Stomach (tissue), 19 donors: Measurements from ENCODE around the gene NDUFA3. TPM values are rescaled to one million over a fixed set of nuclear protein-coding genes. Genes with fewer than 3 reads are reported as not detected.

ENCODE experiments used
- DNase-seq, 2 donors: peaks; one replicate each; pipeline versions ENCODE4 v3.0.0 to v3.0.0-alpha.2; 2013 to 2019
- H3K27ac ChIP-seq, 5 donors: fragments of 200-600 bp in 4 of 5; sonication (generic) in 4 of 5; one replicate each; pipeline ENCODE4 v1.5.1; 2013 to 2019; ENCODE audit warnings: mild to moderate bottlenecking in 1 of 5, moderate library complexity in 1 of 5
- H3K27me3 ChIP-seq, 3 donors: fragments of 200-600 bp; sonication (generic); one replicate each; pipeline ENCODE4 v1.5.1; 2017 to 2019; ENCODE audit warnings: mixed run types in 1 of 3
- H3K36me3 ChIP-seq, 4 donors: fragments of 200-600 bp; sonication (generic); 1 replicate in 3 of 4; 2 replicates in 1 of 4; pipeline ENCODE4 v1.5.1; 2016 to 2019
- H3K4me1 ChIP-seq, 4 donors: fragments of 200-600 bp; sonication (generic); one replicate each; pipeline ENCODE4 v1.5.1; 2016 to 2019
- H3K4me3 ChIP-seq, 4 donors: fragments of 200-600 bp; sonication (generic) in 3 of 4; one replicate each; pipeline ENCODE4 v1.5.1; 2016 to 2019; ENCODE audit warnings: mild to moderate bottlenecking in 1 of 4
- H3K9me3 ChIP-seq, 4 donors: fragments of 200-600 bp; sonication (generic); one replicate each; pipeline ENCODE4 v1.5.1; 2016 to 2019
- CTCF ChIP-seq, 7 experiments: fragments of 450-650 bp in 4 of 7; fragments of 200-600 bp in 3 of 7; sonication (generic) in 3 of 7; IDR thresholded peaks; one replicate each; pipeline ENCODE4 v1.5.1; 2016 to 2019; ENCODE audit warnings: antibody characterized with exemption in 7 of 7, control low read depth in 2 of 7, mild to moderate bottlenecking in 1 of 7
- EP300 ChIP-seq: sonication (generic); formaldehyde crosslinking; IDR thresholded peaks from one replicate; pipeline ENCODE4 v1.6.1; 2017; ENCODE audit warnings: antibody characterized with exemption
- POLR2A ChIP-seq, 4 donors: fragments of 450-650 bp; IDR thresholded peaks; one replicate each; pipeline ENCODE4 v1.6.1; 2016; ENCODE audit warnings: antibody characterized with exemption in 4 of 4, control low read depth in 2 of 4, mild to moderate bottlenecking in 1 of 4, moderate library complexity in 1 of 4
- POLR2AphosphoS5 ChIP-seq, 3 donors: sonication (generic); formaldehyde crosslinking; IDR thresholded peaks; one replicate each; pipeline ENCODE4 v1.6.1; 2016; ENCODE audit warnings: antibody characterized with exemption in 3 of 3
- WGBS, 5 donors: extraction: QIAGEN DNeasy Blood & Tissue Kit in 3 of 5; methylation state at CpG; one replicate each; pipeline versions ENCODE4 v1.1.5 to v1.1.7; 2013 to 2018; 5-methylcytosine and 5-hydroxymethylcytosine counted together
- intact Hi-C: fragments of 100-400 bp; cut with DNase I; formaldehyde crosslinking; loops from one replicate; pipeline ENCODE4 v1.15.1; 2023; ENCODE audit warnings: low total_unique reads
- long read RNA-seq, 10 donors: transcript quantifications; one replicate each; lab custom pipeline, GENCODE V29; 2026
- polyA plus RNA-seq, 3 donors: library from polyadenylated mRNA; stranded (reverse); fragments of 200-250 nt; gene quantifications; one replicate each; pipeline ENCODE4 v1.2.3, GENCODE V29; 2013
- total RNA-seq, 5 donors: library from RNA; depleted of rRNA; stranded (reverse); fragments of >200 nt; gene quantifications; one replicate each; pipeline versions ENCODE4 v1.1.0 to v1.2.3, GENCODE V29; 2014 to 2016
- donor health status: healthy with polysubstance abuse.
- donor health status: Bipolar disorder and iron deficiency.
- donor health status: healthy.

Gene NDUFA3
- 100 to 1,000 TPM in 1 of 5 donors, 10 to 100 TPM in 1, 1 to 10 TPM in 2, not detected in 1; 7.0 to 401 (median 16.2) TPM for total RNA-seq
- polyA plus RNA-seq = 100 to 1,000 TPM; 253 to 356 (median 281) TPM
- long read RNA-seq, donor 1, transcript NDUFA3-213 (3 exons, 541 nt) = minor isoform, 8 of 39 reads
- long read RNA-seq, donor 1, transcript NDUFA3-214 (4 exons, 963 nt) = major isoform, 27 of 39 reads
- long read RNA-seq, donor 1, partial matches to known transcripts = 0 of 39 reads
- long read RNA-seq, donor 1, other reads (novel, unspliced or antisense) = 0 of 39 reads
- long read RNA-seq, donor 2, transcript NDUFA3-214 (4 exons, 963 nt) = major isoform, 38 of 44 reads
- long read RNA-seq, donor 2, transcript NDUFA3-213 (3 exons, 541 nt) = minor isoform, 6 of 44 reads
- long read RNA-seq, donor 2, partial matches to known transcripts = 0 of 44 reads
- long read RNA-seq, donor 2, other reads (novel, unspliced or antisense) = 0 of 44 reads
- long read RNA-seq, donor 3, transcript NDUFA3-213 (3 exons, 541 nt) = minor isoform, 10 of 62 reads
- long read RNA-seq, donor 3, transcript NDUFA3-214 (4 exons, 963 nt) = major isoform, 48 of 62 reads
- long read RNA-seq, donor 3, partial matches to known transcripts = 0 of 62 reads
- long read RNA-seq, donor 3, other reads (novel, unspliced or antisense) = 0 of 62 reads
- long read RNA-seq, donor 4, transcript NDUFA3-214 (4 exons, 963 nt) = major isoform, 10 of 13 reads
- long read RNA-seq, donor 4, partial matches to known transcripts = 0 of 13 reads
- long read RNA-seq, donor 4, other reads (novel, unspliced or antisense) = 0 of 13 reads
- long read RNA-seq, donor 5, transcript NDUFA3-213 (3 exons, 541 nt) = minor isoform, 13 of 133 reads
- long read RNA-seq, donor 5, transcript NDUFA3-214 (4 exons, 963 nt) = major isoform, 97 of 133 reads
- long read RNA-seq, donor 5, partial matches to known transcripts = 7 of 133 reads
- long read RNA-seq, donor 5, other reads (novel, unspliced or antisense) = 12 of 133 reads
- long read RNA-seq, donor 6, transcript NDUFA3-213 (3 exons, 541 nt) = minor isoform, 29 of 208 reads
- long read RNA-seq, donor 6, transcript NDUFA3-214 (4 exons, 963 nt) = major isoform, 114 of 208 reads
- long read RNA-seq, donor 6, partial matches to known transcripts = 21 of 208 reads
- long read RNA-seq, donor 6, other reads (novel, unspliced or antisense) = 39 of 208 reads
- long read RNA-seq, donor 7, transcript NDUFA3-213 (3 exons, 541 nt) = minor isoform, 20 of 183 reads
- long read RNA-seq, donor 7, transcript NDUFA3-202 (5 exons, 435 nt) = minor isoform, 9 of 183 reads
- long read RNA-seq, donor 7, transcript NDUFA3-214 (4 exons, 963 nt) = major isoform, 129 of 183 reads
- long read RNA-seq, donor 7, partial matches to known transcripts = 13 of 183 reads
- long read RNA-seq, donor 7, other reads (novel, unspliced or antisense) = 9 of 183 reads
- long read RNA-seq, donor 8, transcript NDUFA3-213 (3 exons, 541 nt) = minor isoform, 21 of 132 reads
- long read RNA-seq, donor 8, transcript NDUFA3-214 (4 exons, 963 nt) = major isoform, 90 of 132 reads
- long read RNA-seq, donor 8, partial matches to known transcripts = 5 of 132 reads
- long read RNA-seq, donor 8, other reads (novel, unspliced or antisense) = 11 of 132 reads
- long read RNA-seq, donor 9, transcript NDUFA3-213 (3 exons, 541 nt) = minor isoform, 19 of 129 reads
- long read RNA-seq, donor 9, transcript NDUFA3-214 (4 exons, 963 nt) = major isoform, 99 of 129 reads
- long read RNA-seq, donor 9, transcript NDUFA3-202 (5 exons, 435 nt) = minor isoform, 7 of 129 reads
- long read RNA-seq, donor 9, partial matches to known transcripts = 0 of 129 reads
- long read RNA-seq, donor 9, other reads (novel, unspliced or antisense) = 0 of 129 reads
- long read RNA-seq, donor 10, transcript NDUFA3-213 (3 exons, 541 nt) = minor isoform, 8 of 41 reads
- long read RNA-seq, donor 10, transcript NDUFA3-202 (5 exons, 435 nt) = minor isoform, 5 of 41 reads
- long read RNA-seq, donor 10, transcript NDUFA3-214 (4 exons, 963 nt) = major isoform, 27 of 41 reads
- long read RNA-seq, donor 10, partial matches to known transcripts = 0 of 41 reads
- long read RNA-seq, donor 10, other reads (novel, unspliced or antisense) = 0 of 41 reads

DNA sequence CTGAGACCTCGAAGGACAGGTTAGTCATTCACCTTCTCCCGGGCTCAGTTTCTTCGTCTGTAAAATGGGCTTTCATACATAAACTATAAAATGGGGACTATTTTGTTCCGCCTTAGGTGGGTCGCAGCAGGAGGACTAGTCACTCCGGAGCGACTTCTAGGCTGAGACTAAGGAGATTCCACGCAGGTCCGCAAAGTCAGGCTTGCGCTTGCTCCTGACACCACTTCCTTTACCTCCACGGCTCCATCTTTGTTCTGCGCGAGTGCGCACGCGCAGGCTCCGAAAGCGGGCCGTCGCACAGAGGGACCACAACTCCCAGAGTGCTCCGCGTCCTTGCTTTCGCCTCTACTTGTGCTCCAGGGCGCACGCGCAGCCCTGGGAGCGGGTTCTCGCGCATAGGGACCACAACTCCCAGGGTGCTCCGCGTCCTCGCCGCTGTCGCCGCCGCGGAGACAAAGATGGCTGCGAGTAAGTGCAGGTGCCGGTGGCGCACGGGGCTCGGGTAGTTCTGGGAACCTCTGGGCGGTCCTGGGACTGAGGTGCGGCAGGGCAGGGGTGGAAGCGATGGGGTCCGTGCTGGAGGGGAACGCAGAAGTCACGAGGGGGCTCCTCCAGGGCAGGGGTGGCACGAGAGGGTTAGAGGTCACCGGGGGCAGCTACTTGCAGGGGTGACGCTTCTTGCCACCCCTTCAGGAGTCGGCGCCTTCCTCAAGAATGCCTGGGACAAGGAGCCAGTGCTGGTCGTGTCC is at the start of gene NDUFA3:
NDUFA3 (plus strand) TSS at position 435 of the 749 bp plus-strand sequence; CDS start at position 459, 24 bp downstream.
- Histone ChIP-seq H3K9me3 (no peaks in the 10 kb centered on the region), H3K36me3 (peaks cover 19 to 31% (median 27%) of the 10 kb centered on the region in 4 donors), H3K27me3 (no peaks in the 10 kb centered on the region), H3K4me3 (peak within 1 kb of the TSS; percentile 91 to 100 (median 95)), H3K27ac (peak within 1 kb of the TSS; percentile 72 to 88 (median 84)), H3K4me1 (peaks cover 15 to 30% (median 22%) of the 10 kb centered on the region in 4 donors)
- intact Hi-C loops = no loop called here
- peak; percentile 98 to 100 for DNase-seq
- WGBS, 5 donors = 3 to 5% (median 3%) methylated on average over 29 to 54 of the region's 54 CpGs
- TF ChIP-seq EP300 (no peak), POLR2A (IDR thresholded peaks at IDR 0.05) (peak in 1 of 4 donors; percentile 29), CTCF (IDR thresholded peaks at IDR 0.05) (peak in 1 of 7 experiments; percentile 26), POLR2AphosphoS5 (IDR thresholded peaks at IDR 0.05) (peak; percentile 76 to 96 (median 96))

DNA sequence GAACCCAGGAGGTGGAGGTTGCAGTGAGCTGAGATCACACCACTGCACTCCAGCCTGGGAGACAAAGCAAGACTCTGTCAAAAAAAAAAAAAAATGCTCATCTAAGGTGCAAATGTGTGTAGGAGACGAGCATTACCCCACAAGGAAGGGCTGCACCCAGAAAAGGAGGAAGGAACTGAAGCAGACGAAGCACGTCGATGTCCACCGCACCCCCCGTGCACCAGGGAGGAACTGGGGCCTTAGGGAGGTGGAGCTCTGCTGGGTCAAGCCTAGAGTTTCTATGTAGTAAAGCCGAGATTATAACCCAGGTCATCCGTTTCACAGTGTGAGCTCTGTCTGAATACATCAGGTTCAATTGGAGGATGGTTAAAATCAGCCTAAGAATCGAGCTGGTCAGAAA is 40.0 kb upstream of the NDUFA3 start:
- DNase-seq = no peak
- peaks cover 0 to 6% (median 0%) of the 10 kb centered on the region in 4 donors for H3K9me3 ChIP-seq
- no peak overlapping the region for H3K27ac ChIP-seq
- WGBS, 5 donors = 67 to 75% (median 67%) methylated on average over 9 of the region's 9 CpGs
- H3K4me1 ChIP-seq = no peaks in the 10 kb centered on the region
- H3K36me3 ChIP-seq = no peaks in the 10 kb centered on the region
- intact Hi-C loops = no loop called here
- TF ChIP-seq EP300 = no peak
- no peak for TF ChIP-seq CTCF (IDR thresholded peaks at IDR 0.05)
- TF ChIP-seq POLR2AphosphoS5 (IDR thresholded peaks at IDR 0.05) = no peak
- TF ChIP-seq POLR2A (IDR thresholded peaks at IDR 0.05) = no peak
- no peak overlapping the region for H3K4me3 ChIP-seq
- peaks cover 0 to 23% (median 0%) of the 10 kb centered on the region in 3 donors for H3K27me3 ChIP-seq
